C4-2B (cell line): ENCODE measurements around the gene MBNL1.

Experiments used
- CTCF ChIP-seq: fragments of 450-650 bp; conservative IDR thresholded peaks from 2 replicates; pipeline ENCODE4 v1.5.1; 2017; ENCODE audit warnings: mild to moderate bottlenecking
- ZFX ChIP-seq: fragments of 450-650 bp; IDR thresholded peaks from 2 replicates; pipeline ENCODE4 v1.6.1; 2017

- TF ChIP-seq CTCF (no peak), ZFX (no peak)
Observed at GRCh38 chr3:152404976-152405375, 136.2 kb downstream of the MBNL1 start.
